Measurements from ENCODE around the gene ERC2.

- TF ChIP-seq, protein P1, sequence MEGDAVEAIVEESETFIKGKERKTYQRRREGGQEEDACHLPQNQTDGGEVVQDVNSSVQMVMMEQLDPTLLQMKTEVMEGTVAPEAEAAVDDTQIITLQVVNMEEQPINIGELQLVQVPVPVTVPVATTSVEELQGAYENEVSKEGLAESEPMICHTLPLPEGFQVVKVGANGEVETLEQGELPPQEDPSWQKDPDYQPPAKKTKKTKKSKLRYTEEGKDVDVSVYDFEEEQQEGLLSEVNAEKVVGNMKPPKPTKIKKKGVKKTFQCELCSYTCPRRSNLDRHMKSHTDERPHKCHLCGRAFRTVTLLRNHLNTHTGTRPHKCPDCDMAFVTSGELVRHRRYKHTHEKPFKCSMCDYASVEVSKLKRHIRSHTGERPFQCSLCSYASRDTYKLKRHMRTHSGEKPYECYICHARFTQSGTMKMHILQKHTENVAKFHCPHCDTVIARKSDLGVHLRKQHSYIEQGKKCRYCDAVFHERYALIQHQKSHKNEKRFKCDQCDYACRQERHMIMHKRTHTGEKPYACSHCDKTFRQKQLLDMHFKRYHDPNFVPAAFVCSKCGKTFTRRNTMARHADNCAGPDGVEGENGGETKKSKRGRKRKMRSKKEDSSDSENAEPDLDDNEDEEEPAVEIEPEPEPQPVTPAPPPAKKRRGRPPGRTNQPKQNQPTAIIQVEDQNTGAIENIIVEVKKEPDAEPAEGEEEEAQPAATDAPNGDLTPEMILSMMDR (IDR thresholded peaks at IDR 0.05), result no peak
- TF ChIP-seq KDM1A (IDR thresholded peaks at IDR 0.05; ENCODE audit: low read depth) (no peak), EHMT2 (IDR thresholded peaks at IDR 0.05; ENCODE audit: low read depth) (no peak)
These were observed 959.9 kb downstream of the ERC2 start for GRCh38 chr3:55508335-55508734.
